WTC11 (cell line): ENCODE measurements around the gene LIX1L. TPM values are rescaled to one million over a fixed set of nuclear protein-coding genes. Genes with fewer than 3 reads are reported as not detected.

ENCODE experiments used
- ATAC-seq: fragments of 200-7000 bp; cut with Tn5 transposase; 2 replicates; pipeline ENCODE4 v1.10.0; 2021; ENCODE audit warnings: mild to moderate bottlenecking, moderate library complexity
- CTCF ChIA-PET: fragments of 300-600 bp; sonication (Branson Sonifier 250); formaldehyde crosslinking; loops from one replicate; lab custom pipeline; 2021; ENCODE audit warnings: antibody characterized with exemption; lab: Charles Lee
- POLR2A ChIA-PET: fragments of 350-600 bp; sonication (Branson Sonifier 250); formaldehyde crosslinking; loops from one replicate; lab custom pipeline; 2021; ENCODE audit warnings: antibody characterized with exemption; lab: Charles Lee
- DNase-seq: peaks from one replicate; pipeline ENCODE4 v3.0.0; 2021; ENCODE audit warnings: low spot score
- H3K27ac Mint-ChIP-seq: 2 replicates; pipeline ENCODE4 v1.8.0; 2021; ENCODE audit warnings: mixed read lengths
- H3K27me3 Mint-ChIP-seq: 2 replicates; pipeline ENCODE4 v1.8.0; 2021; ENCODE audit warnings: low read depth, mild to moderate bottlenecking, moderate library complexity, mixed read lengths
- H3K36me3 Mint-ChIP-seq: 2 replicates; pipeline ENCODE4 v1.8.0; 2021; ENCODE audit warnings: mixed read lengths
- H3K4me1 Mint-ChIP-seq: 2 replicates; pipeline ENCODE4 v1.8.0; 2022; ENCODE audit warnings: mixed read lengths
- H3K4me3 Mint-ChIP-seq: 2 replicates; pipeline ENCODE4 v1.8.0; 2021; ENCODE audit warnings: mild to moderate bottlenecking, moderate library complexity, mixed read lengths
- H3K9me3 Mint-ChIP-seq: 2 replicates; pipeline ENCODE4 v1.8.0; 2021; ENCODE audit warnings: mixed read lengths
- AR ChIP-seq: fragments of 250-450 bp; sonication (Bioruptor Pico); IDR thresholded peaks from 2 replicates; pipeline ENCODE4 v1.9.0; 2021; ENCODE audit warnings: mild to moderate bottlenecking
- ARID4B ChIP-seq: sonication (generic); formaldehyde crosslinking; IDR thresholded peaks from 2 replicates; pipeline ENCODE4 v1.8.0; 2023; ENCODE audit warnings: missing genetic modification reagents, mild to moderate bottlenecking, borderline replicate concordance
- ETV6 ChIP-seq: sonication (generic); formaldehyde crosslinking; IDR thresholded peaks from 2 replicates; pipeline ENCODE4 v1.8.1; 2022; ENCODE audit warnings: mild to moderate bottlenecking, missing genetic modification reagents
- JAZF1 ChIP-seq: fragments of 250-450 bp; sonication (Bioruptor Pico); IDR thresholded peaks from 2 replicates; pipeline ENCODE4 v1.9.0; 2021; ENCODE audit warnings: moderate library complexity, mild to moderate bottlenecking, inconsistent platforms
- KAT7 ChIP-seq: sonication (generic); formaldehyde crosslinking; IDR thresholded peaks from 2 replicates; pipeline ENCODE4 v1.8.1; 2023; ENCODE audit warnings: missing genetic modification reagents, mild to moderate bottlenecking, borderline replicate concordance
- NR3C1 ChIP-seq: sonication (generic); formaldehyde crosslinking; conservative IDR thresholded peaks from 2 replicates; pipeline ENCODE4 v1.8.1; 2023; ENCODE audit warnings: low read depth, mild to moderate bottlenecking, missing genetic modification reagents
- OVOL2 ChIP-seq: fragments of 250-450 bp; sonication (Bioruptor Pico); IDR thresholded peaks from 2 replicates; pipeline ENCODE4 v1.9.0; 2021; ENCODE audit warnings: mild to moderate bottlenecking, borderline replicate concordance
- TCF7 ChIP-seq: sonication (generic); formaldehyde crosslinking; IDR thresholded peaks from 2 replicates; pipeline ENCODE4 v1.8.0; 2022; ENCODE audit warnings: mild to moderate bottlenecking, low read depth, missing genetic modification reagents, moderate library complexity
- ZBTB21 ChIP-seq: sonication (generic); formaldehyde crosslinking; IDR thresholded peaks from 2 replicates; pipeline ENCODE4 v1.8.1; 2023; ENCODE audit warnings: mild to moderate bottlenecking, missing genetic modification reagents, borderline replicate concordance
- ZNF121 ChIP-seq: sonication (generic); formaldehyde crosslinking; IDR thresholded peaks from 2 replicates; pipeline ENCODE4 v1.8.0; 2023; ENCODE audit warnings: missing genetic modification reagents
- ZNF138 ChIP-seq: sonication (generic); formaldehyde crosslinking; conservative IDR thresholded peaks from 2 replicates; pipeline ENCODE4 v1.8.1; 2022; ENCODE audit warnings: mild to moderate bottlenecking, moderate library complexity, missing genetic modification reagents
- ZNF263 ChIP-seq: sonication (generic); formaldehyde crosslinking; IDR thresholded peaks from 2 replicates; pipeline ENCODE4 v1.8.1; 2022; ENCODE audit warnings: low read depth, mild to moderate bottlenecking, moderate library complexity, missing genetic modification reagents
- total RNA-seq: library from RNA; stranded (reverse); gene quantifications from 3 replicates; pipeline ENCODE4 v1.2.3, GENCODE V29; 2021

The LIX1L gene
- total RNA-seq, 1 experiment from 2014 or later, result 3.0 TPM

DNA sequence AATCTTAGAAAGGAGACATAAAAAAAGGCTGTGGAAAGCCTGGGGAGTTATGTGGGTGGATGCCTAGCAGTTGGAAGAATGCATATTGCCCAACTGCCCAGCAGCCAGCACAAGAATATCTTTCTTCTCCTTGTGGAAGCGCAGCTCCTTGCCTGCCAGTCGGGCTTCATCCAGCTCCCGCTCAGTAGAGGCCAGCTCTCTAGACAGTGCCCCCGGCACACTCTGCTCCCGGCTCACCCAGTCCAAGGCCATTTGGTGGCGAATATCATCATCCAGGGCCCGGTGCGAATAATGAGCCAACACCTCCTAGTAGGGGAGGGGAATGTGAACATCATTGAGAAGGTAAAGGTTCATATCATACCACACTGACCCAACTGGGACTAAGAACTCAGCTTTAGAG is 21.6 kb downstream of the LIX1L start (continued):
- TF ChIP-seq ARID4B (CRISPR knock-in tag), result no peak

GRCh38 chr1:145935708-145936107 is 22.1 kb downstream of the LIX1L start:
- CTCF ChIA-PET, result interaction anchor here (0.5 to 2.1 kb wide), 2 partner anchors 30 to 44 kb away, joined by 3 to 5 read pairs; no protein-coding TSS in a partner anchor
- Mint-ChIP-seq H3K36me3 (no peaks in the 10 kb centered on the region), H3K4me3 (no peak overlapping the region), H3K9me3 (no peaks in the 10 kb centered on the region), H3K27me3 (no peaks in the 10 kb centered on the region; the same call in 1 of the 2 replicates), H3K27ac (no peak overlapping the region; the same call in 1 of the 2 replicates), H3K4me1 (peaks cover 23% of the 10 kb centered on the region)
- TF ChIP-seq NR3C1 (CRISPR knock-in tag) (no peak), ETV6 (CRISPR knock-in tag) (no peak), KAT7 (no peak), AR (no peak), ZNF263 (no peak), ZNF121 (CRISPR knock-in tag) (no peak), OVOL2 (CRISPR knock-in tag) (no peak), TCF7 (CRISPR knock-in tag) (no peak), ZBTB21 (no peak), ARID4B (CRISPR knock-in tag) (no peak), JAZF1 (CRISPR knock-in tag) (no peak), ZNF138 (CRISPR knock-in tag) (no peak)
- POLR2A ChIA-PET, result interaction anchor here (1.8 kb wide), 1 partner anchor 9 kb away, joined by 7 read pairs; the partner anchor contains the start of gene RBM8A
- ATAC-seq (no peak), DNase-seq (no peak)
